ENCODE data around the gene SPOCD1.

The SPOCD1 gene

DNA sequence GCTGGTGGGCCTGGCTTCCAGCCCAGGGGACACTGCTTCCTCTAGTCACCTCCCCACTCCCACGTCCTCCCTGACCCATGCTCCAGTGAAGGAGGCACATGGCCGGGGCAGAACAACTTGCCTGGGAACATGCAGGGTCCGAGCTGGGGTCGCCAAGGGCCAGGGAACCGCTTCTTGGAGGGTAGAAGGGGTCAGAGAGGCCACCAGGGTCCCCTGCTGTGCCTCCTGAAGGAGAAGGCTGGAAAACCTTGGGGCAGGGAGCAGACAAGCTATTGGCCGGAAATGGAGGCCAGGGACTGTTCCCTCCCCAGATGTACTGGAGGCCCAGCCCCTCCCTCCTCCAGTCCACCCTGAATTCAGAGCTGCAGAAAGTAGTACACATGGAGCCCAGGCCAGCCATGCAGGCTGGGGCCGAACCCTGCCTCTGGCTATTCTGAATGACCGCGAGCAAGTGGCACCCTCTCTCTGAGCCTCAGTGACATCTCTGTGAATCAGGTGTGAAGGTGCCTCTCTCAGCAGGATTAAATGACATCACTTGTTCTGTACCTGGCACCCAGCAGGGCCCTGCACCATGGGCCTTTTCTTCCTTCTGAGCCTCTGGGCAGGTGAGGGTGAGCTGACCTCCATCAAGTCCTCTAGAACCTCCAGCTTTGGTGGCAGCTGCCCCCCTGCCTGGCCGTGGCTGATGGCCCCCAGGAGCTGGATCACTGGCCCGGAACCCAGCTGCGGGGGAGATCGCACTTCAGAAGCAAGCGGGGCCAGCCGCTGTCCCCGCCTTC lies 15.7 kb downstream of the SPOCD1 start:
- DNase-seq: no peak

DNA sequence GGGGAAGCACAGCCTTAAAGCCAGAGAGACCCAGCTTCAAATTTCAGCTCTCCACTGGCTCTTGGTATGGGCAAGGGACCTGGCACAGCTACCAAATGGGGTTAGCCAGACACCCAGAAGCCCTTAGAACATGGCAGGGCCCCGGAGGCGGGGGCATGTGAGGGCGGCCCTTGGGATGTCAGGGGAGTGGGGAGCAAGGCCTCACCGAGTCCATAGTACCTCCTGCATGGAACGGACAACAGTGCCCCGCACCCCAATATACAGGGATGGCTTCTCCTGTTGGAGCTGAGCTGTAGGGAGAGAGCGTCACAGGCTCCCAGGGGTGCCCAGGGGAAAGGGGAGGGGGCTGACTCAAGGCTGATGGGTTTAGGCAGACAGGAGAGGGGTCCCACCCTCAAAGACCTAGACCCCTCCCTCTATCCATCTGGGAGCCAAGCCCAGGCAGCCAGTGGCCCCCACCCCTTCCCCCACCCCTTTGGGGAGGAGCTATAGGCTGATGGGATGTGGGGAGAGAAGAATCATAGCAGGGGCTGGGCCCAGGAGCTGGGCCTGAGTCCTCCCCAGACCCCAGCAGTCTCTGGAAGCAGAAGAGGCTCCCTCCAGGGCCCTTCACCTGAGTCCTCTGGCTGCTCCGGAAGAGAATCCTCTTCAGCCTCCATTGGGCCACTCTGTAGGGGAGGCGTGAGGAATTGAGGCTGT lies 16.5 kb downstream of the SPOCD1 start:
- DNase-seq: no peak

DNA sequence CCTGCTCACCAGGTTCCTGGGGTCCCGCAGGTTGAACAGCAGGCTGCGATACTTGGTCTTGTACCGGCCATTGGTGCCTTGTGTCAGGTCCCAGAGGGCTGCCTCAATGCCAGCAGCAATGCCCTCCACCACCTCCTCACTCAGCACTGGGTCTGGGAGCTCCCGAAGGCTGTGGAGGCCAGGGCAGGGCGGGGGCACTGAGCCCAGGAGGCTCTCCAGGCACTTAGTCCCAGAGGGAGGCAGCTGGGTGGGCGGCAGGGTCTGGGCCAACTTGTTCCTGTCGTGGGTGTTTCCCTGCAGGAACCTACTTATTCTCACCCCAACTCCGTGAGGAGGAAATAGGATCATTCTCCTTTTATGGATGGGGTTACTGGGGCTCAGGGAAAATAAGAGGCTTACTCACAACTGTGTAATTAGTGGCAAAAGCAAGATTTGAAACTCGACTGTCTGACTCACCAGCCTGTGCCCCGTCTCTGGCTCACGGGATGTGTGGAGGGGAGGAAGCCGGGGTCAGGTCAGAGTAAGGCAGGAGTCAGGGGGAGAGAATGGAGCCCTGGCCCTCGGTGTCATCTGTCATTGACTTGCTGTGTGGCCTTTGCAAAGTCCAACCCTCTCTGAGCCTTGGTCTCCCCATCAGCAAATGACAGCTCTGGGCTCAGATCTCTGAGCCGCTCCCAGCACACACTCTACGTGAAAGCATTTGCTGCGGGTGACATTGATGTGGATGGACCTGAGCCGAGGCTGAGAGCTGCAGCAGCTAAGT lies 17.2 kb downstream of the SPOCD1 start:
- no peak for DNase-seq

DNA sequence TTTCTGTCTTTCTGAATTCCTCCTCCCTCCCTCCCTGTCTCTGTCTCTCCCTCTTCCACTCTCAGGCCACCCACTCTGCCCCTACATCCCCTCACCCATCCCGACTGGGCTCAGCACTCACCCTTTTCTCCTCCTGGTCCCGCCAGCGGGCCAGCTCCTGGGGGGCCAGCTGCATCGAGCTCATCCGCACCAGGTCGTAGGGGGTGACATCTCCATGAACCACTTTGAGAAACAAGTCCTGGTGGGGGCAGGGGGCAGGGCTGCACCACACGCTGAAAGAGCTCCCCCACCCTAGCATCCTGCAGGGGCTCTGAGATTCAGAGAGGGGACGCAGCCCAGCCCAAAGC lies 17.8 kb downstream of the SPOCD1 start:
- no peak for DNase-seq

DNA sequence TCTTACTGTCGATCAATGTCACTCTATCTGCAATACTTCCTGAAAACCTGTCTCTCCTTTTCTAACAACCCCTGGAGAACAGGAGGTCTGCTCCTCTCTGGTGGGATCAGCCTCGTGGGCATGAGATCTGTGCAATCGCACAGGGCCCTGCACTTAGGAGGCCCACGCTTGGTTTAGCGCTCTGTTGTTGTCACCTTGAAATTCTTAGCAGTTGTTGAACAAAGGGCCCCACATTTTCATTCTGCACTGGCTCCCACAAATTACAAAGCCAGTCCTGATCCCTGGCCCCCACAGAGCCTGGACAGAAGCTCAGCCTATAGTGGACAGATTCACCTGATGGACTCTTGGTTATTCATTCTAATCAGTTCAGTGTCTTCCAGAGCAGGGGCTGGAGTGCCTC lies 18.6 kb downstream of the SPOCD1 start:
- DNase-seq: no peak

DNA sequence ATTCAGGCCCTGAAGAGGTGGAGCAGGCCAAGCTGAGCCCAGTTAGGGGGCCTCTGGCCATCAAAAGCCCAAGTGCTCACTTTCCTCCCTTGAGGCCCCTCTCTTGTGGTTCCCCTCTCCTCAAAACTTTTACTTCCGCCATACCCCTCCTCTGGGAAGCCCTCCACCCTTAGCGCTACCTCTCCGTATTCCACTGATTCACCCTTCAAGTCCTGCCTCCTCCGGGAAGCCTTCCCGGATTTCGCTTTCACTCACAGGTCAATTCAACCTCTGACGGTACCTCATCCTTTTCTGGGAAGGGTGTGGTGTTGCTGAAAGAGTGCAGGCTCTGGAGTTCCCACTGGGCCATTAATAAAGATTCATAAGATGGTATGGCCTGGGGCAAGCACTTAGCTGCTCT lies 19.1 kb downstream of the SPOCD1 start:
- no peak for DNase-seq

DNA sequence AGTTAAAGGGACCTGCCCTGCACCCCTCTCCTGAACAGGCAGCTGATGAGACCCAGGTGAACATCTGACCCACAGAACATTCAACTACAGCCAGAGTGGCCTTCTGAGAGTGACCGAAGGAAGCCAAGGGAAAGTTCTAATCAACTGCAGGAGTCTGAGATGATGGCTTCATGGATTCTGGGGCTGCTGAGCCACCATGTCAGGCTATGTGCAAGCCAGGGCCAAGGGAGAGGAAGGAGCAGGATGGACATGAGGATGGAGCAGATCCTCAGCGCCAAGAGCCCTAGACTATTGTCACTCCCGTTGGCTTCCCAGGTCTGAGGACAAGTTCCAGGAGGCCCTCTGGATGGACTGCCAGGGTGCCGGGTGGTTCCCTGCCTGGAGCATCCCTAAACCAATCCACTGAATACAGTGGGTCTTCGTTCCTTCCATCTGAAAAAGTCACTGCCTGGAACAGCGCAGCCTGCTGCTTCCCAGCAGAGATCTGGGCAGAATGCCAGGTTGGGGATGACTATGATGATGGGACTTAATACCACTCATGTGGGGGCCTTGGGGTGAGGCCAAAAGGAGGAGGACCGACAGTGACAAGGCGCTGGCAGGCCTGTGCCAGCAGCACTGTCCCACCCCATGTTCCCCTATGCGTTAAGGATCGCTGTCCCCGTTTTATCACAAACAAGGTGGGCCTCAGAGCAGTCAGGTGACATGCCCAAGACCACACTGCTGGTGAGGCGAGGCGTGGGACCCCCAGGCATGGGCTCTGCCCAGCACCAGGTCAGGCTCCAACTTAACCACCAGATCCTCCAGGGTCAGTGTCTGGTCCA lies 19.8 kb downstream of the SPOCD1 start:
- peak; percentile 60 for DNase-seq

DNA sequence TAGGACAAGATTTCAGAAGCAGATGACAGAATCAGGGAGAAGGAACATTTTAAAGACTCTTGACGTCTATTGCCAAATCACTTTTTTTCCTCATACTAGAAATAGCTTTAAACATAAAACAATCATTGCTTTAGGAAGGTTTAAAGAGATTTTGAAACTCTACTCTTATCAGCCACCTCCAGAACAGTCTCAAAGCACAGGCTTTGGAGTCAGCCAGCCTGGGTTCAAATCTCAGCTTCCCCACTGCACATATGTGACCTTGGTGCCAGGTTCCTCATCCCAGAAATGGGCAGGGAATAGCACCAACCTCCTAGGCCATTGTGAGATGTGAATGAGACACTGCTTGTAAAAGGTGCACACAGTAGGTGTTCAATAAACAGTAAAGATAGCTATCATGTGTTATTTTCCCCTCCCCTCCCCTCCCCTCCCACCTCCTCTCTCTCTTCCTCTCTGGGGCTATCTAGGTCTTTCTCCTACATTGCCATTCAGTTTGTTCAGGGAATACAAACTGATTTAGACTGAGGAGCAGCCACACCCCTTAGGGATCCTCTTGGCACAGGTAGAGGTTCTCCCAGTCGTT lies 20.6 kb downstream of the SPOCD1 start:
- no peak for DNase-seq

DNA sequence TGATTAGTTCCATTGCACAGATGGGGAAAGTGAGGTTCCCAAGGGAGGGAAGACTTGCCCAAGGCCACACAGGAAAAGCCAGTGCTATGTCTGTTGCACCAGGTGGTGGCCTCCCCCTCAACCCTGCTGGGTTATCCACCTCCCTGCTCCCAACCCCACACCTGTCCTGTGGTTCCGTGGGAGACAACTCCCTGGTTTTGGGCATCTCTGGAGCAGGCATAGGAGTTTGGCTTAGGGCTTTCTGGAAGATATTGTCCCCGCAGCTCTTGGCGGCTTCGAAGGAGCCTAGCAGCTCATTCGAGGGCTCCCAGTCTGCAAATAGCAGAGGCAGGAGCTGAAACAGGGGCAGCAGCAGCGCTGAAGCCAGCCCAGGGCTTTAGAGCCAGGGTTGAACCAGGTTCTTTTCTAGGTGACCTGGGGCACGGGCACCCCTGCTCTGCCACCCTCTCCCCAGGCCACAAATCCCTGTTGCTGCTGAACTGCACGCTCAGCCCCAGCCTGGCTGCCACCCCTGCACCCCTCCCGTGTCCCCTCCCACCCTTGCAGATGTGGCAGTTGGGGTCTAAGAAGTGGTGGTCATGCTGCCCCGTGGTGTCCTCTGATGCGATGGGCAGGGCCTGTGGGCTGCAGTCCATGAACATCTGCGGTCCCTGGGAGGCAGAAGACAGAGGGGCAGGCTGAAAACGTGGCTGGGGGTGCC lies 22.1 kb downstream of the SPOCD1 start:
- DNase-seq: no peak

DNA sequence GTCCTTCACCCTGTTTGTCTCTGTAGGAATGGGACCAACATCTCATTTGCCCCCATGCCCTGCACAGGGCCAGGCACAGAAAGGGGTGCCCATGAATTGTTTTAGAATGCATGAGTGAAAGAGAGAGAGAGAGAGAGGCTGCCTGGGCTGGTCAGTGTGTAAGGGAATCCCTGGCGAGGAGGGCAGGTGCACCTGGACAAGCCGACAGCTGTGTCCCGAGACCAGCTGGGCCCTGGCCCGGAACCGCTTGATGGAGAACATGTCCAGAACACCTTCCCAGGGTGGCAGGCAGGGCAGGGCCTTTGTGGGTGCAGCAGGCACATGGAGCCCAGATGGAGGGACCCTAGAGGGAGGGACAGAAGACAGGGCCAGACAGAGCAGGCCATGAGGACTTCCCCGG lies 22.7 kb downstream of the SPOCD1 start:
- DNase-seq: no peak

DNA sequence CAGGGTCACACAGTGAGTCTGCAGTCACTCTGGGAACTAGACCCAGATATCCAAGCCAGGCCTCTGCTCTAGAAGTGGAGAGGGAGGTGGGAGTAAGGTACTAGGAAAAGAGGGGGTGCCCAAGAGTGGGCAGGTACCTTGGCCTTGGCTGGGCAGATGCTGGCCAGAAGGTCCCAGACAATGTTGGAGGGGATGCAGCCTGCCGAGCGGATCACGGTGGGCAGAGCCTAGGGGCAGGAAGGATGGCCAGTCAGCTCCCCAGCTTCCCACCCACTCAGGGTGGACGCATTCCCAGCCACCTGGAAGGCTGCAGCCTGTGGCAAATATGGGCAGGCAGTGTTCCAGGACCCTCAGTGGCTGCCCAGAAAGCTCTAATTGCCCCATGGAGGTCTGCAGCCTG lies 23.3 kb downstream of the SPOCD1 start:
- no peak for DNase-seq

DNA sequence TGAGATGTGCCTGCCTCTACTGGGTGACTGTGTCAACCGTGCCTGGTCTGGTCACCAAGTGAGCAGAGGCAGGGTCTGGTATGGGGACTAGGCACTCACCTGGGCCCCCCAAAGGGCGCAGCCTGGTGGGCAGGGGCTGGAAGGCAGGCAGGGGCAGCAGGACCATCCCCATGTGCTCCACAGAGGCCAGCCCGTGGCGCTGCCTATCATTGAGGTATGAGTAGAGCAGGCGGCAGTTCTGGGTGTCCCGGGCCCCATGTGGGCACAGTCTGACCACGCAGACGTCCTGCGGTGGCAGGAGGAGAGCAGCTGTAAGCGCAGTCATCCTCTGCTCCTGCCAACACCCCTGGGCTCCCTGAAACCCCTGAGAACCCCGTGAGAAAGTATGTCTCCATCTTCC lies 23.7 kb downstream of the SPOCD1 start:
- DNase-seq: no peak

DNA sequence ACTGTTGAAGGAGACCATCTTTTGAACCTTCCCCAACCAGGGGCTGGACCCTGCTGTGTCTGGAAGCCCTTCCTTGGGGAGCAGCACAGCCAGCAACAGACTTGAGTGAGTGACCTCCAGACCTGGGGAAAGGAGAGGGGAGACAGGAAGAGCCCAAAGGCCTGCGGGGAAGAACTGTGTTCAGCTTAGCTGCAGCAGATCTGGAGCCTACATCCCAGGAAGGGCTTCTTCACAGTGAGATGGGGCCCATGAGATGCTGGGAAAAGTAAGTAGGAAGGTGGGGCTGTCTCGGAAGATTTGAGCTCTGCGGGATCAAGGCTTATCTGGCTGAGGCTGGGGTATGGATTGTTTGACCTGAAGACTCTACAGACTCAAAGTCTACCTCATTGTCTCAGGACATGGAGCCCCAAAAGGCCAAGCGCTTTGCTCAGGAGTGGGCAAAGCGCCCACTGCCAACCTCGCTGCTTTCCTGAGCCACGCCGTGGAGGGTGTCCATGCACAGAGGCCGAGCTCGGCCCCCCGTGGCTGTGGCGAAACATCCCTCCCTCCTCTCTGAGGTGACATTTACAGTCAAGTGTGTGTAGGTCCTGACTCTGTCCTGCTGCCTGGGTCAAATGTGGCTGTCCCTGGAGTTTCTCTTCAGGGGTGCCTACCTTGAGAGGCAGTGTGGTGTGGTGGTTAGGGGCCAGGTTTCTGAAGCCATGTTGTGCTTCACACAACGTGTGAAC lies 24.5 kb downstream of the SPOCD1 start:
- no peak for DNase-seq

DNA sequence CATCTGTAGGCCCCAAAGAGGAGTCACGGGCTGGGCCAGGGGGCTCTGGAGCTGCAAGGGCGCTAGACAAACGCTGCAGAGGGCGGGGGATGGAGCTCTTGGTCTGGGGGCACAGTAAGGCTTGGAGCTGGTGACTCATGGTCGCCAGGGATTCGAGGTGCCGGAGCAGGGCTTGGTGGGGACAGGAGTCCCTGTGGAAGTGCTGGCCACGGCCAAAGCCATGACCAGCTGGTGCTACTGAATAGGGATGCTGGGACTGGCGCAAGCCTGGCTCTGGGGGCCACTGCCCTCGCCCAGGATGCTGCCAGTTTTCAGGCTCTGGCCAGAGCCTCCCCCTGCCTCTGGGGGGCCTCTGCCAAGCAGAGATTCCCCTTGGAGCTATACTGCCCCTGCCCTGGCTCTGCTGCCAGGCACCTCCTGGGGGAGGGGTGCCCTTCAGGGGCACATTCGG lies 25.2 kb downstream of the SPOCD1 start:
- no peak for DNase-seq

DNA sequence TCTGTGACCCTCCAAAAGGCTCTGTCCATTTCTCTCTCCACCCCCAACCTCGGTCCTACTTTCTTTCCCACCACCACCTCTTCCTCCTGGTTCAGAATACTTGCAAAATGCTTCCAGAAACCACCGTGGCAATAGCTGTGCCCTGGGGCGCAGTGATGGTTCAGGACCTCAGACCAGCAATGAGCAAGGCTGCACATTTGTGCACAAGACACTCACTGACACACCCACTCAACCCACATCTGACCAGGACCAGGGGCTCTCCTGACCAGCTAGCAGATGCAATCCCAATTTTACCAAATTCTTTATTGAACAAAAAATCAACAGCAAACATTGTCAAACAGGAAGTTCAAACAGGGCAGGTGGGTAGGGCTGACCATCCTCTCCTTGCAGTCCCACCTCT lies 25.7 kb downstream of the SPOCD1 start:
- DNase-seq: no peak

DNA sequence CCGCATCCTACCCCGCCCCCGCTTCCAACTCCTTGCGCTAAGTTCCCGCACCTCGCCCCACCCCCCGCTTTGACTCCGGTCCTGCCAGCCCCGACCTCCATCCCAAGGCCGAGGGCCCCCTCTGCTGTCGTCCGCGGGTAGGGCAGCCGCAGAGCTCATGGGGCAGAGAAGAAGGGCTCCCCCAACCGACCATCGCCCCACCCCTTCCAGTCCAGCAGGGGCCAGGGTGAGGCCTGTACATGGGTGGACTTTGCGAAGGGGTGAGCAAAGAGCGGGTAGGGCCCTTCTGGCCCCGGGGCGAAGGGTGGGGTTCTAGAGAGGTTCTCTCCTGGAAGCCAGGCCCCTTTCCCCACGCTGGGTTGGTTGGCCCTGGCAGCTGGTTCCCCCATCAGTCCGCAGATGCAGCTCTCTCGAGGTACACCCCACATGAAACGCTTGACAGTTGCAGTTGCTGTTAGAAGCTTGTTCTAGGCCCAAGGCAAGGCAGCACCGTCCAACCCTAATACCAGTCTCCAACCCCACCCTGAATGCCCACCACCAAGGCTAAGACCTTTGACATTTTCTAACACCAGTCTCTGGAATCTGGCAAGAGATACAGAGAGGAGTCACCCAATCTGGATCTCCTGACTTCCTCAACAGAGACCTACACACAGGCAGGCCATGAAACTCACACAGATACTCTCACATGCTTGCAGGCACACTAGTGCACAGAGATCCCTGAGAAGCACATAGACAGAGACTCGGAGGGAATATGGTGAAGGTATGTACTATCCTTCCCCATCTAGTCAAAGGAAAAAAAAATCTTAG lies 26.4 kb downstream of the SPOCD1 start:
- DNase-seq: peak; percentile 80

DNA sequence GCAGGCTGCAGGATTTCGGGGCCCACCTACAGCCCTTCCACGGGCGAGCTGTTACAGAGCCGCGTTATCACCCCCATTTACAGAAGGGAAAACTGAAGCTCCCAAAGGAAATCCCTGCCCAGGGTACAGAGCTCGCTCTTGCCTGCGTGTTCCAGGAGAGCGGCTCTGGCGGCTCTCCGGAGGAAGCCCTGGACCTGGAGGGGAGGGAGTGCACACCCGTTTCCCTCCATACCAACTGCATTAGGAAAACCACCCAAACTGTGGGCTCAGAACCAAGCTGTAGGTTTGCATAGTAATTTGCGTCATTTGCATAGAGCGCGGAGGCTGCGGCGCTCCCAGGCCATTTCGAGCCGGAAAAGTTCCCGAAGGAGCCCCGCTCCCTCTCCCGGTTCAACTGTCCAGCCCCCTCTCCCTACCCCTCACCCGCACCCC lies 27.0 kb downstream of the SPOCD1 start:
- no peak for DNase-seq

DNA sequence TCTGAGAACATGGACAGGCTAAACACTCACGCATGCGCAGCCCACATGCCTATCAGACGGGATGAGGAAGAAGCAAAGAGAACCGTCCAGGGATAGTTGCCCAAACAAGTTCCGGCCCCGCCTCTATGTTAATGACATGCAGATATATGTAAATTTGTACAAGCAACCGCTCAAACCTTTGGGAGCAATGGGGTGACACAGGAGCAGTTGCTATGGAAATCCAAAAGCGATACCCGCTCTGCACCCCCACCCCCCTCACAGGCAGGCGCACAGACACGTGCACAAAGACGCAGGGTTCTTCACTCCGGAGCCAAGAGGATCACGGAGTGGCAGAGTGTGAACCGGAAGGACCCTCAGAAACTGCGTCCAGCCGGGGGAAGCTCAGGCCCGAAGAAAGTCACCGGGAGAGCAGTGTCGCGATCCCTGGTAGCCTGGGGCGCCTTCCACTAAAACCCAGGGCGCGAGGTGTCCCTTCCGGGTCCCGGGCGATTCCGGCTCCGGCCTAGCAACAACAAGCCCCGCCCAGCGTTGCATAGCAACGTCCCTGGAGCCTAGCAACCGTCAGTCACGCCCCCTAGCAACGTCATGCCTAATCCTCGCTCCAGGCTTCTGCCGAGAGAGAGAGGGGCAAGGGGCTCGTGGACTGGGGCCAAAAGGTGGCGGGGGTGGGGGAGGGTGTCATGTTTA lies 27.5 kb downstream of the SPOCD1 start:
- DNase-seq: peak; percentile 66

DNA sequence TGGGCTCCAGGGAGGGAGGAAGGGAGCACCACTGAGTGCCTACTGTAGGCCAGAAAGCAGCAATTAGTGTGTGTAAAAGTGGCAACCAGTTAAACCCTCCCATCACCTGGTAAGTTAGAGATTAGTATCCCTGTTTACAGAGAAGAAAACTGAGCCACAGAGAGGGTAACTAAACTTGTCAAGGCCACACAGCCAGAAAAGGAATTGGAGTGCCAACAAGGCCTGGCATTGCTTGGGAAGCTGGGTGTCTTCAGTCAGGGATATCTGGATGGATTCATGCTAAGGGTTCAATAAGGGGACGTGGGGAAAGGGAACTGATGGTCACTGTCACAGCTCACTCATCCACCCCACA lies 28.1 kb downstream of the SPOCD1 start:
- DNase-seq: no peak

DNA sequence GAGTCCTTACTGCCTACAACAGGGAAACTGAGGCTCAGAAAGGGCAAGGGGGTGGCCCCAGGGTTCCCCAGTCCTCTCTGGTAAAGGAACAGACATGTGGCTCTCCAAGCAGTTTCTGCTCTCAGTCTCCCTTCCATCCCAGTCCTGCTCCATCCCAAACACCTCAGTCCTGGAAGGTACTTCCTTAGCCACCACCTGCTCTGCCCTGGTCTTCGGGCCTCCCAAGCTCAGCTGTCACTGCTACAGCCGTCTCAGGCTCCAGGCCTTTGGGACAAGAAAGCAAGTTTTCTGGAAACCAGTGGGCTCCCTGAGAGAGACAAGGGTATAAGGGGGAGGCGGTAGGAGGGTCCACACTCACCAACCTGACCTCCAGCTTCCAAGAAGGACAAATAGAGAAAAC lies 28.6 kb downstream of the SPOCD1 start:
- DNase-seq: no peak

All from NCI-H1092 treated with DMSO at 0.1 percent for 48 hours (cell line).